ENCODE results near the gene INHA. TPM values are rescaled to one million over a fixed set of nuclear protein-coding genes. Genes with fewer than 3 reads are reported as not detected.

The INHA gene
- total and polyA plus RNA-seq, 12 donors = 18.9 to 704 (median 43.1) TPM

DNA sequence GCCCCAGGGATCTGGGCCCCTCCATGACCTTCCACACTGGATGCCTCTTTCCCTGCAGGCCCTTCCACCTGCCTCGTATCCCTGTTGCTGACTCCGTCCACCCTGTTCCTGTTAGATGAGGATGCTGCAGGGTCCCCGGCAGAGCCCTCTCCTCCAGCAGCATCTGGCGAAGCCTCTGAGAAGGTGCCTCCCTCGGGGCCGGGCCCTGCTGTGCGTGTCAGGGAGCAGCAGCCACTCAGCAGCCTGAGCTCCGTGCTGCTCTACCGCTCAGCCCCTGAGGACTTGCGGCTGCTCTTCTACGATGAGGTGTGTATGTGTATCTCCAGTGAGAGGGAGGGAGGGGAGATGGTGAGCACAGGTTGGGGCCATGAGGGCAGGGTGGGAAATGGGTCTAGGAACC is 42.9 kb downstream of the INHA start:
- H3K36me3 ChIP-seq (replicated peaks in 1 of 2) = peaks cover 0 to 29% of the 10 kb centered on the region in 2 donors
- intact Hi-C loops (cut with DNase I) = no loop called here
- TF ChIP-seq POLR2A (IDR thresholded peaks at IDR 0.05) (no peak), CTCF (IDR thresholded peaks at IDR 0.05) (no peak)
- H3K27ac ChIP-seq = no peak overlapping the region
- WGBS, 4 donors = 87 to 97% (median 96%) methylated on average over 3 to 11 of the region's 11 CpGs
- no peaks in the 10 kb centered on the region for H3K27me3 ChIP-seq
- no peaks in the 10 kb centered on the region for H3K9me3 ChIP-seq (replicated peaks in 1 of 3)
- DNase-seq = no peak
- no peaks in the 10 kb centered on the region for H3K4me1 ChIP-seq (replicated peaks in 1 of 2)
- H3K4me3 ChIP-seq = no peak overlapping the region

DNA sequence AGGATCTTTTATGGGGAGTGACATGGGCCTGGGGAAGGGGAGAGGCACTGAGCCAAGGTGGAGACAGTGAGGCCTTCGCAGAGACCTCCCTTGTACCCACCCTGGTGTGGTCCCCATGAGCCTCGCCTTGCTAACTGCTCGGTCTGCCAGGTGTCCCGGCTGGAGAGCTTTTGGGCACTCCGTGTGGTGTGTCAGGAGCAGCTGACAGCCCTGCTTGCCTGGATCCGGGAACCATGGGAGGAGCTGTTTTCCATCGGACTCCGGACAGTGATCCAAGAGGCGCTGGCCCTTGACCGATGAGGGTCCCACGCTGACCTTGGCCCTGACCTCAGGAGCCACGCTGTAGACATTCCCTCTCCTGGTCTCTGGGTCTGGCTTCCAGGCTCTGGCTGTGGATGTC is 43.8 kb downstream of the INHA start:
- 87 to 97% (median 93%) methylated on average over 6 to 12 of the region's 12 CpGs; no CpG with 5 or more reads in 1 of the 4 donors for WGBS, 4 donors
- TF ChIP-seq POLR2A (IDR thresholded peaks at IDR 0.05) = no peak
- TF ChIP-seq CTCF (IDR thresholded peaks at IDR 0.05) = no peak
- no peak overlapping the region for H3K4me3 ChIP-seq

DNA sequence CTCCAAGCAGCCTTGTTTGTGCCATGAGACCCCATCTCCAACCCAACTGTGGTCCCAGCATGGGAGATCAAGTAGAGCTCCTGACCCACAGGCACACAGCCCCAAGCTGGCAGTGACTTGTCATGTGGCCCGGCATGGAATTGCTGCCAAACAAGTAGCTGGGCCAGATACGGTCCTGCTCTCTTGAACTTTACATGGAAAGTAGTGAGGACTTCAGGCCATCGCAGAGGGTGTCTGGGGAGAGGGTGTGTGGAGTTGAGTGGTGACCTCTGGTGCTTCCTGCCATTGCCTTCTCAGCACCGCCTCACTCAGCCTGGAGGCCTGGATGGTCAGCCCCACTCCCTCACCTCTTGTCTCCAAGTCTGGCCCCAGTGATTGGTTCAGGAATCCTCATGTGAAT is 44.4 kb downstream of the INHA start:
- peaks cover 0 to 28% of the 10 kb centered on the region in 2 donors for H3K36me3 ChIP-seq (replicated peaks in 1 of 2)
- no peak for DNase-seq
- no peak overlapping the region for H3K4me3 ChIP-seq
- H3K27ac ChIP-seq = no peak overlapping the region
- 75 to 93% (median 87%) methylated on average over 4 of the region's 4 CpGs for WGBS, 4 donors
- H3K4me1 ChIP-seq (replicated peaks in 1 of 2) = no peaks in the 10 kb centered on the region
- no peaks in the 10 kb centered on the region for H3K9me3 ChIP-seq (replicated peaks in 1 of 3)
- intact Hi-C loops (cut with DNase I) = no loop called here
- TF ChIP-seq CTCF (IDR thresholded peaks at IDR 0.05) (no peak), POLR2A (IDR thresholded peaks at IDR 0.05) (no peak)
- no peaks in the 10 kb centered on the region for H3K27me3 ChIP-seq

More for the DNA sequence above, 43.8 kb downstream of the INHA start:
- Histone ChIP-seq H3K27me3 (no peaks in the 10 kb centered on the region), H3K4me1 (replicated peaks in 1 of 2) (no peaks in the 10 kb centered on the region), H3K9me3 (replicated peaks in 1 of 3) (no peaks in the 10 kb centered on the region), H3K36me3 (replicated peaks in 1 of 2) (peaks cover 0 to 29% of the 10 kb centered on the region in 2 donors), H3K27ac (no peak overlapping the region)
- DNase-seq = no peak
- intact Hi-C loops (cut with DNase I) = no loop called here

- no peak for DNase-seq
- 54 to 68% (median 64%) methylated on average over 3 of the region's 3 CpGs for WGBS, 4 donors
- no peaks in the 10 kb centered on the region for H3K4me1 ChIP-seq (replicated peaks in 1 of 2)
- H3K4me3 ChIP-seq = no peak overlapping the region
- no peak for TF ChIP-seq CTCF (IDR thresholded peaks at IDR 0.05)
- no peak for TF ChIP-seq POLR2A (IDR thresholded peaks at IDR 0.05)
- H3K9me3 ChIP-seq (replicated peaks in 1 of 3) = no peaks in the 10 kb centered on the region
- H3K36me3 ChIP-seq (replicated peaks in 1 of 2) = peaks cover 0 to 18% of the 10 kb centered on the region in 2 donors
- intact Hi-C loops (cut with DNase I) = no loop called here
- no peak overlapping the region for H3K27ac ChIP-seq
- no peaks in the 10 kb centered on the region for H3K27me3 ChIP-seq
These were observed 46.6 kb downstream of the INHA start for GRCh38 chr2:219618733-219619122.

Measured in adrenal gland (tissue), 12 donors.